ENCODE data around the gene PRELID1.
A peak's percentile ranks its signal among the peaks of the same experiment; 100 is the strongest.

The PRELID1 gene

DNA sequence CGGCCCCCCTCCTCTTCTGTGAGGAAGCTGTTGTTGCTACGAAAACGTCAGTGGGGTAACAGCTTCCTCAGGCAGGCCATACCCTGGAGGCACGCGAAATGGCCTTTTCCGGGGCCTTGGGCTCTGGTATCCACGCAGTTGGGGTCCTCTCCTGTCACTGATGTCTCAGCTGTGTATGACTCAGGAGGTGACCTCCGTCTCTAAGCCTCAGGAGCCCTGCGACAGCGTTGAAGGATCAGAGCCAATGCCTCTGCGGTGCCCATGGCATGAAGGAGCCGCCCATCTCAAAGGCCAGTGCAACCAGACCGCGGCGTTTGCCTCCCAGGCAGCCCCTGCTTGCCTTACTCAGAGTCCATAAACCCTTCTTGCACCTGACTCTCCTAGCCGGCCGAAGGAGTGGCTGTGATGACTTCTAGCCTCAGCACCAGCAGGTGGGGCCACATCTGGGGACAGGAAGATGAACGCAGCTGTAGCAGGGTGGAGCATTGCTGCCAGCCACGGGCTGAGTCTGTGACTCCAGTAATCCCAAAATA is 9.1 kb downstream of the PRELID1 start:
- Histone ChIP-seq H2BK5ac (ENCODE audit: low read length) (no peak overlapping the region), H3K4me1 (ENCODE audit: control insufficient read depth in 2 of 2, insufficient read depth in 1 of 2, low read depth in 1 of 2, low read length in 2 of 2) (peaks cover 12 to 16% of the 10 kb centered on the region in 2 donors), H2BK15ac (ENCODE audit: low read length) (peak overlapping the region; percentile 59), H3K14ac (ENCODE audit: low read length) (no peak overlapping the region), H3K4ac (ENCODE audit: low read length) (no peak overlapping the region), H3K9me3 (replicated peaks in 1 of 2; ENCODE audit: control insufficient read depth in 2 of 2, insufficient read depth in 1 of 2, low read depth in 1 of 2, low read length in 2 of 2) (no peaks in the 10 kb centered on the region), H3K79me1 (ENCODE audit: low read depth, low read length) (peaks cover 4% of the 10 kb centered on the region), H4K91ac (ENCODE audit: low read depth, low read length, poor library complexity) (no peak overlapping the region), H3K18ac (ENCODE audit: low read length) (peak overlapping the region; percentile 39), H3K4me3 (ENCODE audit: low read length in 2 of 2) (peak overlapping the region; percentile 66 to 74), H2BK12ac (ENCODE audit: low read length) (no peak overlapping the region), H3K36me3 (replicated peaks in 1 of 2; ENCODE audit: control insufficient read depth in 2 of 2, insufficient read depth in 2 of 2, low read length in 2 of 2) (peaks cover 0 to 25% of the 10 kb centered on the region in 2 donors), H3K9ac (ENCODE audit: low read depth, low read length, poor library complexity) (peak overlapping the region; percentile 60), H2AK5ac (ENCODE audit: low read depth, low read length) (no peak overlapping the region), H3K23ac (ENCODE audit: low read depth, low read length, poor library complexity) (peak overlapping the region; percentile 92), H2AFZ (ENCODE audit: low read length) (peak overlapping the region; percentile 91), H2BK120ac (ENCODE audit: low read depth, low read length) (no peak overlapping the region), H3K27ac (replicated peaks; ENCODE audit: low read length) (peak overlapping the region; percentile 29), H4K8ac (ENCODE audit: low read depth, low read length) (no peak overlapping the region), H3K4me2 (ENCODE audit: insufficient read depth, low read length, poor library complexity, severe bottlenecking) (peak overlapping the region; percentile 89), H3K27me3 (ENCODE audit: control insufficient read depth in 3 of 3, insufficient read depth in 3 of 3, low read depth in 1 of 3, low read length in 3 of 3) (peaks cover 0 to 1% (median 0%) of the 10 kb centered on the region in 3 experiments)
- no CpG with 5 or more reads among the region's 19 CpGs for WGBS, 2 donors (ENCODE audit: extremely low coverage in 2 of 2, insufficient read length in 2 of 2, insufficient replicate concordance in 1 of 2)
- DNase-seq (ENCODE audit: low spot score), result no peak

DNA sequence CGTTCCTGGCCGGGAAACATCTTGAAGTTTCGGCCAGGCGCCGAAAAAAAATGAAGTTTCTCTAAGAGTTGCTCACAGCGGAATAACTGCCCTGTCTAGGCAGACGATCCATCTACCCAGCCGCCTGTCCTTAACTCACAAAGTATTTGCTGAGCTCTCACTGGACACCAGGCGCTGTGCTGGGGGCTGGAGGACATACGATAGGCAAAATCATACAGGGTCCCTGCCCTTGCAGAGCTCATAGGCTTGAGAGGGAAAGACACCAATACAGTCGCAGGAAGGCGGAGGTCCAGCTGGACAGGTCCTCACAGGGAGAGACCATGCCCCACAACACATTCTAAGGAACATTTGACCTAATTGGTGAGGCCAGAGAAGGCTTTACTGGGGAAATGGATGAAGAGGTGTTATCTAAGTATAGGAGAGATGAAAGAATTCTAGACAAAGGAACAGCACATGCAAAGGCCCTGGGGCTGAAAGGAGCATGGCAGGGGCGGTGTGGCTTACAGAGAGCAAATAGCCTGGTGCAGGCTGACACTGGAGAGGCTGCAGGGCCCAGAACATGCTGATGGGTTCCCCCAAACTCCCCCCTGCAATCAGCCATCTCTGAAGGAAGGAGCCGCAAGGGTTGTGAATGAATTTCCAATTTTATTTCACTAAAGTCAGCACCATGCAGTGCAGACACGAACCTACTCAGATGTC is 10.1 kb downstream of the PRELID1 start:
- H2BK12ac ChIP-seq (ENCODE audit: low read length), result no peak overlapping the region
- H2BK15ac ChIP-seq (ENCODE audit: low read length), result no peak overlapping the region
- H3K23ac ChIP-seq (ENCODE audit: low read depth, low read length, poor library complexity), result no peak overlapping the region
- peaks cover 0 to 1% (median 0%) of the 10 kb centered on the region in 3 experiments for H3K27me3 ChIP-seq (ENCODE audit: control insufficient read depth in 3 of 3, insufficient read depth in 3 of 3, low read depth in 1 of 3, low read length in 3 of 3)
- peaks cover 4% of the 10 kb centered on the region for H3K79me1 ChIP-seq (ENCODE audit: low read depth, low read length)
- H2AFZ ChIP-seq (ENCODE audit: low read length), result no peak overlapping the region
- H3K27ac ChIP-seq (replicated peaks; ENCODE audit: low read length), result no peak overlapping the region
- H3K36me3 ChIP-seq (replicated peaks in 1 of 2; ENCODE audit: control insufficient read depth in 2 of 2, insufficient read depth in 2 of 2, low read length in 2 of 2), result peaks cover 0 to 16% of the 10 kb centered on the region in 2 donors
- peaks cover 12 to 16% of the 10 kb centered on the region in 2 donors for H3K4me1 ChIP-seq (ENCODE audit: control insufficient read depth in 2 of 2, insufficient read depth in 1 of 2, low read depth in 1 of 2, low read length in 2 of 2)
- no peak overlapping the region for H3K18ac ChIP-seq (ENCODE audit: low read length)
- H3K4ac ChIP-seq (ENCODE audit: low read length), result no peak overlapping the region
- H3K4me2 ChIP-seq (ENCODE audit: insufficient read depth, low read length, poor library complexity, severe bottlenecking), result no peak overlapping the region
- H4K91ac ChIP-seq (ENCODE audit: low read depth, low read length, poor library complexity), result no peak overlapping the region
- WGBS, 2 donors (ENCODE audit: extremely low coverage in 2 of 2, insufficient read length in 2 of 2, insufficient replicate concordance in 1 of 2), result no CpG with 5 or more reads among the region's 15 CpGs
- H2AK5ac ChIP-seq (ENCODE audit: low read depth, low read length), result no peak overlapping the region
- H3K4me3 ChIP-seq (ENCODE audit: low read length in 2 of 2), result peak overlapping the region in 1 of 2 donors; percentile 32
- no peak overlapping the region for H4K8ac ChIP-seq (ENCODE audit: low read depth, low read length)
- H2BK5ac ChIP-seq (ENCODE audit: low read length), result no peak overlapping the region
- H3K14ac ChIP-seq (ENCODE audit: low read length), result no peak overlapping the region
- no peaks in the 10 kb centered on the region for H3K9me3 ChIP-seq (replicated peaks in 1 of 2; ENCODE audit: control insufficient read depth in 2 of 2, insufficient read depth in 1 of 2, low read depth in 1 of 2, low read length in 2 of 2)
- H3K9ac ChIP-seq (ENCODE audit: low read depth, low read length, poor library complexity), result peak overlapping the region; percentile 24
- no peak for DNase-seq (ENCODE audit: low spot score)
- no peak overlapping the region for H2BK120ac ChIP-seq (ENCODE audit: low read depth, low read length)

DNA sequence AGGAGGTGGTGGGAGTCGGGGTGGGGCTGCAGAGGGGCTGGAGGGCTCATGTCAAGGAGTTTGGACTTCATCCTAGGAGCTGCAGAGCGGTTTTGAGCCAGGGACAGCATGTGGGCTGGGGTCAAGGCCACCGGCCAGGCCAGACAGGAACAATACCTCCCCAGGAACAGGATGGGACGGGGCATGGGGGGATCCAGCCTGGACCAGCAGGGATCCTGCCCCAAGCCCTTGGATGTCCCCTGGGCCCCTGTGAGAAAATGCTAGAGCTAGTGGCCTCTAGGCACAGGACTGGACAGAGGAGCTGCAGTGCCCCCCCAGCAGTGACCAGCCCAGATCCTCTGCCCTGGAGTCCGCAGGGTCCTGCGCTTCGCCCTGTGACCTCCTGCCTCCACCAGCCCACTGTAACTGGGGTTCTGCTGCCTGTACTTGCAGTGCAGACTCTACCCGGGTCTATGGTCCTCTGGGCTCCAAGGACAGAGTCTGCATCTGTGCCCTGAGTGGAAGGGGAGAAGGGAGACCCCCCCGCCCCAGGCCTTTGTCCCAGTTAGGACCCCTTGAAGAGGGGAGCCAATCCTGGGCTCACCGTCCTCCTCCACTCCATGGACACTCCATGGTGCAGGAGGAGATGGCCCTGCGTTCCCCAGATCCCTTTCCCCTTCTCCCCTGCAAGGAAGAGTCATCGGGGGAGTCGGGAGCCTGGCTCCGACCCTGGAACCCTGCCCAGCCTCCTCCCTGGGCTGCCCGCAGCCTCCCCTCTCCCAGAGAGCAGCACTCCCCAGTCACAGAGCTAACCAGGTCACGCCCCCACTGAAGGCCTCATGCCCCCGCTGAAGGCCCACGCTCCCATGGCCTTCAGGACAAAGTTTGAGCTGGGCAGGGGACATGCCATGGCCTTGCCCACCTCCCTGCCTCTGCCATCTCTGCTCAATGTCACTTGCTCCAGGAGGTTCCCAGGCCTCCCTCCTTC is 11.1 kb downstream of the PRELID1 start:
- no CpG with 5 or more reads among the region's 18 CpGs for WGBS, 2 donors (ENCODE audit: extremely low coverage in 2 of 2, insufficient read length in 2 of 2, insufficient replicate concordance in 1 of 2)
- Histone ChIP-seq H3K9me3 (replicated peaks in 1 of 2; ENCODE audit: control insufficient read depth in 2 of 2, insufficient read depth in 1 of 2, low read depth in 1 of 2, low read length in 2 of 2) (peaks cover 0 to 3% of the 10 kb centered on the region in 2 donors), H3K23ac (ENCODE audit: low read depth, low read length, poor library complexity) (peak overlapping the region; percentile 35), H4K91ac (ENCODE audit: low read depth, low read length, poor library complexity) (no peak overlapping the region), H3K79me1 (ENCODE audit: low read depth, low read length) (peaks cover 4% of the 10 kb centered on the region), H3K4me2 (ENCODE audit: insufficient read depth, low read length, poor library complexity, severe bottlenecking) (no peak overlapping the region), H3K4me1 (ENCODE audit: control insufficient read depth in 2 of 2, insufficient read depth in 1 of 2, low read depth in 1 of 2, low read length in 2 of 2) (peaks cover 12 to 16% of the 10 kb centered on the region in 2 donors), H3K4ac (ENCODE audit: low read length) (no peak overlapping the region), H2AK5ac (ENCODE audit: low read depth, low read length) (peak overlapping the region; percentile 87), H3K36me3 (replicated peaks in 1 of 2; ENCODE audit: control insufficient read depth in 2 of 2, insufficient read depth in 2 of 2, low read length in 2 of 2) (peaks cover 0 to 7% of the 10 kb centered on the region in 2 donors), H4K8ac (ENCODE audit: low read depth, low read length) (no peak overlapping the region), H3K27ac (replicated peaks; ENCODE audit: low read length) (no peak overlapping the region), H3K14ac (ENCODE audit: low read length) (no peak overlapping the region), H3K18ac (ENCODE audit: low read length) (peak overlapping the region; percentile 19), H2BK120ac (ENCODE audit: low read depth, low read length) (no peak overlapping the region), H2BK5ac (ENCODE audit: low read length) (peak overlapping the region; percentile 71), H2BK15ac (ENCODE audit: low read length) (peak overlapping the region; percentile 20), H2BK12ac (ENCODE audit: low read length) (no peak overlapping the region), H3K9ac (ENCODE audit: low read depth, low read length, poor library complexity) (peak overlapping the region; percentile 9), H2AFZ (ENCODE audit: low read length) (no peak overlapping the region), H3K27me3 (ENCODE audit: control insufficient read depth in 3 of 3, insufficient read depth in 3 of 3, low read depth in 1 of 3, low read length in 3 of 3) (peaks cover 0 to 1% (median 0%) of the 10 kb centered on the region in 3 experiments), H3K4me3 (ENCODE audit: low read length in 2 of 2) (no peak overlapping the region)
- no peak for DNase-seq (ENCODE audit: low spot score)

All from neuronal stem cell (in vitro differentiated cells).